Mucosa of descending colon (tissue), 3 donors: ENCODE data around the gene TNK2. TPM values are rescaled to one million over a fixed set of nuclear protein-coding genes. Genes with fewer than 3 reads are reported as not detected.
"Not testable (repeated sequence)": the region's sequence is repeated elsewhere in the genome, so short reads cannot be mapped to it uniquely, and the experiment has no call there.

Experiments used
- ATAC-seq: fragments of 200-7000 bp; cut with Tn5 transposase; one replicate; pipeline ENCODE4 v1.9.1; 2020; ENCODE audit warnings: mild to moderate bottlenecking, moderate library complexity
- DNase-seq, 3 donors: peaks; one replicate each; pipeline ENCODE4 v3.0.0-alpha.2; 2020
- H3K36me3 ChIP-seq: fragments of 200-600 bp; one replicate; pipeline ENCODE4 v1.8.0; 2021; ENCODE audit warnings: low read depth, mild to moderate bottlenecking
- H3K4me1 ChIP-seq: fragments of 200-600 bp; one replicate; pipeline ENCODE4 v1.8.0; 2021; ENCODE audit warnings: low read depth, mild to moderate bottlenecking
- H3K4me3 ChIP-seq: fragments of 200-600 bp; one replicate; pipeline ENCODE4 v1.8.0; 2021; ENCODE audit warnings: mild to moderate bottlenecking
- H3K9me3 ChIP-seq: fragments of 200-600 bp; one replicate; pipeline ENCODE4 v1.8.0; 2021; ENCODE audit warnings: mild to moderate bottlenecking
- CTCF ChIP-seq: fragments of 200-600 bp; IDR thresholded peaks from one replicate; pipeline ENCODE4 v1.8.0; 2022; ENCODE audit warnings: antibody characterized with exemption, mild to moderate bottlenecking
- intact Hi-C, 2 donors: fragments of 100-400 bp; cut with DNase I in 1 of 2; cut with micrococcal nuclease in 1 of 2; formaldehyde crosslinking; loops; one replicate each; pipeline versions ENCODE4 v1.11.0 to v1.11.1; 2022; cut with DNase I, micrococcal nuclease
- total RNA-seq, 3 donors: library from RNA; stranded (reverse); fragmentation: NEBNext Ultra II Directional in 2 of 3; extraction: Animal tissue kit (Norgen Biotek cat#: 25700) in 2 of 3; gene quantifications; one replicate each; pipeline versions ENCODE4 v1.2.1 to v1.2.4, GENCODE V29; 2021 to 2023
- donor health status: DM: no; HTN: no; CAD: no; lungs with moderate emphysema.
- donor health status: DM: no; HTN: no; CAD: no.
- donor health status: DM: no; HTN: yes; CAD: no.

TNK2 gene
- total RNA-seq, 3 donors from 2014 or later = 16.8 to 61.1 (median 28.0) TPM

DNA sequence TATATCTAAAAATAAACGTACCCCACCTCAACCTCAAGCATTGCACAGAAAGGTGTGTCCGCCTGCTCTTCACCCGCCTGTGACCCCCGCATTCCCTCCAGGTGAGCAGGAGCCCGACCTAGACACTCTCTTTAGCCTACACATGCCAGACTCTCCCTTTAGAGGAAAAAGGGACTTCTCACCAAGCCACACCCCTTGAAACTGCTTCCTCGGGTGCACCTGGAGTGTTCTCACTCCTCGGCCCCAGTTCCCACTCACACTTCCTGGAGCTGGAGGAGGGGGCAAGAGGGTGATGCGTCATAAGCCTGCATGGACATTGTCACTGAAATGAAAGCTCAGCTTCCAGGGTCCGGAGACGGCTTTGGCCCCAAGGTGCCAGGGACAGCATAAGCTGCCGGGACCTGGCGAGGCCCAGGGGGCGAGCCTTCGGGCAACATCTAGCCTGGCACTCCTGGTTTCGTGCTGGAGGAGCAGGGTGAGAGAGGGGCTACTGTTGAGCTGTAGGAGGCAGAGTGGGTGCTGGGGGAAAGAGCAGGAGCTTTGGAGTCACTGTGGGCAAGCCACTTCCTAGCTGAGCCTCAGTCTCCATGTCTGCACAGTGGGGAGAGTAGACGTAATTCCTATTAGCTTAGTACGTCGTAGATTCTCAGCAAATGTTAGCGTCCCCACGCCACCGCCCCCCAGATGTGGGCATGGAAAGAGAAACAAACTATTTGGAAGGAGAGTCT, 86.8 kb downstream of the TNK2 start:
- Histone ChIP-seq H3K36me3 (no peaks in the 10 kb centered on the region), H3K9me3 (no peaks in the 10 kb centered on the region), H3K4me3 (no peak overlapping the region), H3K4me1 (peaks cover 8% of the 10 kb centered on the region)
- ATAC-seq (peak; percentile 77), DNase-seq (no peak)
- TF ChIP-seq CTCF = no peak
- intact Hi-C loops = no loop called here

DNA sequence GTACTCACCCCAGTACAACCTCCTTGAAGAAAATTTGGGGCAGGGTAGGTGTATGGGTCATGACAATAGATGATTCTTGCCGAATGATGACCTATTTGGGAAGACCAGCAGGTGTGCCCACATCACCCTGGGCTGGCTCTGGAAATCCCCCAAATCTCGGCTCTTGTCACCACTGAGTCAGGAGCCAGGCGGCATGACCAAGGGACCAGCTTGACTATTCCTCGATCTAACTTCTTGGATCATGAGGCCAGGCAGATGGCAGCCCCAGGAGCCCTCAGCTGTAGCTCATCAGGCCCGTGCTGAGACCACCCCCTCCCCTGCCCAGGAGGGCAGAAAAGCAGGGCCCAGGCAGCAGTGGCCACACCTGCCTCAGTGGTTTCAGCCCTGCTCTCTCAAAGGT, 87.5 kb downstream of the TNK2 start:
- Histone ChIP-seq H3K4me1 (peaks cover 8% of the 10 kb centered on the region), H3K36me3 (no peaks in the 10 kb centered on the region), H3K9me3 (no peaks in the 10 kb centered on the region), H3K4me3 (no peak overlapping the region)
- no peak for TF ChIP-seq CTCF
- intact Hi-C loops = no loop called here
- no peak for DNase-seq
- no peak for ATAC-seq

GRCh38 chr3:195820186-195820585, 88.2 kb downstream of the TNK2 start:
- no peak overlapping the region for H3K4me3 ChIP-seq
- peaks cover 8% of the 10 kb centered on the region for H3K4me1 ChIP-seq
- H3K9me3 ChIP-seq = no peaks in the 10 kb centered on the region
- ATAC-seq = no peak
- no peaks in the 10 kb centered on the region for H3K36me3 ChIP-seq
- no peak for TF ChIP-seq CTCF
- intact Hi-C loops = no loop called here
- no peak for DNase-seq

- intact Hi-C loops = no loop called here
- DNase-seq (no peak), ATAC-seq (no peak)
Observed at GRCh38 chr3:195818301-195818700, 90.0 kb downstream of the TNK2 start.

GRCh38 chr3:195817578-195818135, 90.7 kb downstream of the TNK2 start:
- H3K4me1 ChIP-seq = no peaks in the 10 kb centered on the region
- no peaks in the 10 kb centered on the region for H3K9me3 ChIP-seq
- H3K4me3 ChIP-seq = no peak overlapping the region
- ATAC-seq (no peak), DNase-seq (no peak)
- intact Hi-C loops = no loop called here
- no peak for TF ChIP-seq CTCF
- H3K36me3 ChIP-seq = no peaks in the 10 kb centered on the region

More at GRCh38 chr3:195818301-195818700, 90.0 kb downstream of the TNK2 start:
- no peaks in the 10 kb centered on the region for H3K9me3 ChIP-seq
- H3K4me3 ChIP-seq = no peak overlapping the region
- peaks cover 1% of the 10 kb centered on the region for H3K4me1 ChIP-seq
- TF ChIP-seq CTCF = no peak
- no peaks in the 10 kb centered on the region for H3K36me3 ChIP-seq

GRCh38 chr3:195816276-195816913, 92.0 kb downstream of the TNK2 start:
- DNase-seq = peak; percentile 59 to 87 (median 86)
- ATAC-seq, intact Hi-C loops, H3K9me3 ChIP-seq, H3K4me3 ChIP-seq, H3K36me3 ChIP-seq, H3K4me1 ChIP-seq: not testable (repeated sequence)
